ENCODE results near the gene SESTD1. TPM values are rescaled to one million over a fixed set of nuclear protein-coding genes. Genes with fewer than 3 reads are reported as not detected.

The SESTD1 gene
- total and polyA plus RNA-seq, 2 of the 8 experiments (the other 6 are each of a cell fraction or from before 2014, with no cell fraction given), result 5.2 to 49.6 TPM

DNA sequence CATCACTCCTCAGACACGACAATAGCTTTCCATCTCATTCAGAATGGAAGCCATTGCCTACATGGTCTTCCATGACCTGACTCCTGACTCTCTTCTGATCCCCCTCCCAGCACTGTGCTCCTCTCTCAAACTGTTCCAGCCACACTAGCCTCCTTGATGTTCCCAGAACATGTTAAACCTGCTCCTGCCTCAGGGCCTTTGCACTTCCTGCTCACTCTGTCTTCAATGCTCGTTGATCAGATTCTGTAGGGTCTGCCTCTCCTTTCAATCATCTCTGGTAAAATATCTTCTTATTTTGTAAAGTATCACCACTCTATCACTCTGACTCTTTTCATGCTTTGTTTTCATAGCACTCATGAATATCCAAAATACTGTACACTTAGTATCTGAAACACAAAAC is 84.9 kb downstream of the SESTD1 start (continued):
- TF ChIP-seq, protein P1, sequence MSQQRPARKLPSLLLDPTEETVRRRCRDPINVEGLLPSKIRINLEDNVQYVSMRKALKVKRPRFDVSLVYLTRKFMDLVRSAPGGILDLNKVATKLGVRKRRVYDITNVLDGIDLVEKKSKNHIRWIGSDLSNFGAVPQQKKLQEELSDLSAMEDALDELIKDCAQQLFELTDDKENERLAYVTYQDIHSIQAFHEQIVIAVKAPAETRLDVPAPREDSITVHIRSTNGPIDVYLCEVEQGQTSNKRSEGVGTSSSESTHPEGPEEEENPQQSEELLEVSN (IDR thresholded peaks at IDR 0.05), result no peak
- TF ChIP-seq EP300 (IDR thresholded peaks at IDR 0.05; ENCODE audit: borderline replicate concordance in 1 of 2, low read depth in 2 of 2, low read length in 2 of 2), result no peak
